Measurements from ENCODE around the gene KIF1C. TPM values are rescaled to one million over a fixed set of nuclear protein-coding genes. Genes with fewer than 3 reads are reported as not detected.

The KIF1C gene
- total RNA-seq, 1 donor from 2014 or later, result 22.1 TPM

GRCh38 chr17:5050278-5050677, 52.5 kb downstream of the KIF1C start:
- peaks cover 4% of the 10 kb centered on the region for H3K27me3 Mint-ChIP-seq (ENCODE audit: insufficient read depth, low read depth)
- H3K36me3 Mint-ChIP-seq, result no peaks in the 10 kb centered on the region
- peaks cover 10% of the 10 kb centered on the region for H3K4me1 Mint-ChIP-seq
- Histone ChIP-seq H3K4me3 (no peak overlapping the region), H3K4me2 (no peak overlapping the region), H3F3A (ENCODE audit: low read depth) (no peaks in the 10 kb centered on the region), H3K79me2 (ENCODE audit: low read depth) (no peaks in the 10 kb centered on the region), H3K9ac (no peak overlapping the region), H3K36me3 (no peaks in the 10 kb centered on the region), H4K20me1 (ENCODE audit: low read depth) (no peaks in the 10 kb centered on the region), H2AFZ (replicated peaks) (no peak overlapping the region), H3K4me1 (no peaks in the 10 kb centered on the region), H3K27ac (no peak overlapping the region), H3K27me3 (no peaks in the 10 kb centered on the region), H3K9me3 (ENCODE audit: low read depth) (no peaks in the 10 kb centered on the region)
- H3K4me3 Mint-ChIP-seq, result no peak overlapping the region
- TF ChIP-seq EZH2 (IDR thresholded peaks at IDR 0.05) (no peak), EZH2phosphoT487 (IDR thresholded peaks at IDR 0.05) (no peak)
- TF ChIP-seq, protein P1, sequence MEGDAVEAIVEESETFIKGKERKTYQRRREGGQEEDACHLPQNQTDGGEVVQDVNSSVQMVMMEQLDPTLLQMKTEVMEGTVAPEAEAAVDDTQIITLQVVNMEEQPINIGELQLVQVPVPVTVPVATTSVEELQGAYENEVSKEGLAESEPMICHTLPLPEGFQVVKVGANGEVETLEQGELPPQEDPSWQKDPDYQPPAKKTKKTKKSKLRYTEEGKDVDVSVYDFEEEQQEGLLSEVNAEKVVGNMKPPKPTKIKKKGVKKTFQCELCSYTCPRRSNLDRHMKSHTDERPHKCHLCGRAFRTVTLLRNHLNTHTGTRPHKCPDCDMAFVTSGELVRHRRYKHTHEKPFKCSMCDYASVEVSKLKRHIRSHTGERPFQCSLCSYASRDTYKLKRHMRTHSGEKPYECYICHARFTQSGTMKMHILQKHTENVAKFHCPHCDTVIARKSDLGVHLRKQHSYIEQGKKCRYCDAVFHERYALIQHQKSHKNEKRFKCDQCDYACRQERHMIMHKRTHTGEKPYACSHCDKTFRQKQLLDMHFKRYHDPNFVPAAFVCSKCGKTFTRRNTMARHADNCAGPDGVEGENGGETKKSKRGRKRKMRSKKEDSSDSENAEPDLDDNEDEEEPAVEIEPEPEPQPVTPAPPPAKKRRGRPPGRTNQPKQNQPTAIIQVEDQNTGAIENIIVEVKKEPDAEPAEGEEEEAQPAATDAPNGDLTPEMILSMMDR (IDR thresholded peaks at IDR 0.05), result no peak
- no peaks in the 10 kb centered on the region for H3K9me3 Mint-ChIP-seq
- DNase-seq (ENCODE audit: low spot score), result no peak
- H3K27ac Mint-ChIP-seq, result no peak overlapping the region

GRCh38 chr17:5055543-5055942, 57.8 kb downstream of the KIF1C start:
- Histone ChIP-seq H3K4me2 (no peak overlapping the region), H3K27me3 (peaks cover 4% of the 10 kb centered on the region), H3K4me3 (no peak overlapping the region), H3F3A (ENCODE audit: low read depth) (no peaks in the 10 kb centered on the region), H4K20me1 (ENCODE audit: low read depth) (no peaks in the 10 kb centered on the region), H3K9me3 (ENCODE audit: low read depth) (no peaks in the 10 kb centered on the region), H3K4me1 (no peaks in the 10 kb centered on the region), H3K27ac (no peak overlapping the region), H2AFZ (replicated peaks) (no peak overlapping the region), H3K9ac (no peak overlapping the region), H3K79me2 (ENCODE audit: low read depth) (no peaks in the 10 kb centered on the region), H3K36me3 (no peaks in the 10 kb centered on the region)
- TF ChIP-seq, protein P1 (IDR thresholded peaks at IDR 0.05), result no peak
- TF ChIP-seq EZH2phosphoT487 (IDR thresholded peaks at IDR 0.05) (no peak), EZH2 (IDR thresholded peaks at IDR 0.05) (no peak)
- H3K4me1 Mint-ChIP-seq, result peaks cover under 1% of the 10 kb centered on the region
- DNase-seq (ENCODE audit: low spot score), result no peak
- peaks cover 7% of the 10 kb centered on the region for H3K27me3 Mint-ChIP-seq (ENCODE audit: insufficient read depth, low read depth)
- peaks cover 7% of the 10 kb centered on the region for H3K9me3 Mint-ChIP-seq
- no peak overlapping the region for H3K4me3 Mint-ChIP-seq
- H3K36me3 Mint-ChIP-seq, result no peaks in the 10 kb centered on the region
- H3K27ac Mint-ChIP-seq, result no peak overlapping the region

GRCh38 chr17:5065227-5065744, 67.5 kb downstream of the KIF1C start:
- Histone ChIP-seq H3K79me2 (ENCODE audit: low read depth) (no peaks in the 10 kb centered on the region), H3K27ac (no peak overlapping the region)
- H3K27me3 Mint-ChIP-seq (ENCODE audit: insufficient read depth, low read depth), result peaks cover 2% of the 10 kb centered on the region

More at GRCh38 chr17:5065227-5065744, 67.5 kb downstream of the KIF1C start:
- Histone ChIP-seq H3K27me3 (no peaks in the 10 kb centered on the region), H3F3A (ENCODE audit: low read depth) (no peaks in the 10 kb centered on the region), H3K4me2 (no peak overlapping the region), H2AFZ (replicated peaks) (no peak overlapping the region), H3K9me3 (ENCODE audit: low read depth) (no peaks in the 10 kb centered on the region), H3K9ac (no peak overlapping the region), H3K4me3 (no peak overlapping the region), H4K20me1 (ENCODE audit: low read depth) (no peaks in the 10 kb centered on the region), H3K4me1 (no peaks in the 10 kb centered on the region), H3K36me3 (no peaks in the 10 kb centered on the region)
- H3K9me3 Mint-ChIP-seq, result no peaks in the 10 kb centered on the region
- no peak for DNase-seq (ENCODE audit: low spot score)
- no peak overlapping the region for H3K27ac Mint-ChIP-seq
- TF ChIP-seq, protein P1 (IDR thresholded peaks at IDR 0.05), result no peak
- TF ChIP-seq EZH2phosphoT487 (IDR thresholded peaks at IDR 0.05) (no peak), EZH2 (IDR thresholded peaks at IDR 0.05) (no peak)
- no peaks in the 10 kb centered on the region for H3K36me3 Mint-ChIP-seq
- no peak overlapping the region for H3K4me3 Mint-ChIP-seq
- no peaks in the 10 kb centered on the region for H3K4me1 Mint-ChIP-seq

All from neural progenitor cell (in vitro differentiated cells).